Esophagus squamous epithelium (tissue), 5 donors: ENCODE measurements around the gene NLRP8. TPM values are rescaled to one million over a fixed set of nuclear protein-coding genes. Genes with fewer than 3 reads are reported as not detected.
"Not testable (repeated sequence)": the region's sequence is repeated elsewhere in the genome, so short reads cannot be mapped to it uniquely, and the experiment has no call there.

Source experiments
- DNase-seq: peaks from one replicate; lab custom pipeline; 2025; lab: John Stamatoyannopoulos, UW
- H3K27ac ChIP-seq, 4 donors: fragments of 200-600 bp; sonication (generic); one replicate each; pipeline ENCODE4 v1.5.1; 2016 to 2019; ENCODE audit warnings: mild to moderate bottlenecking in 1 of 4
- H3K27me3 ChIP-seq, 4 donors: fragments of 200-600 bp; sonication (generic); 1 replicate in 3 of 4; 2 replicates in 1 of 4; pipeline versions ENCODE4 v1.5.1 to v1.6.0; 2017 to 2021; ENCODE audit warnings: antibody characterized with exemption in 1 of 4
- H3K36me3 ChIP-seq, 3 donors: fragments of 200-600 bp; sonication (generic); one replicate each; pipeline ENCODE4 v1.5.1; 2016 to 2019
- H3K4me1 ChIP-seq, 3 donors: fragments of 200-600 bp; sonication (generic); one replicate each; pipeline ENCODE4 v1.5.1; 2017 to 2019
- H3K4me3 ChIP-seq, 4 donors: fragments of 200-600 bp; sonication (generic); 1 replicate in 3 of 4; 2 replicates in 1 of 4; pipeline ENCODE4 v1.5.1; 2016 to 2019; ENCODE audit warnings: mild to moderate bottlenecking in 2 of 4, moderate library complexity in 1 of 4
- H3K9me3 ChIP-seq, 3 donors: fragments of 200-600 bp; sonication (generic); one replicate each; pipeline ENCODE4 v1.5.1; 2016 to 2019
- CTCF ChIP-seq, 6 experiments: fragments of 450-650 bp in 4 of 6; fragments of 200-600 bp in 2 of 6; sonication (generic) in 2 of 6; IDR thresholded peaks; one replicate each; pipeline ENCODE4 v1.5.1; 2016 to 2019; ENCODE audit warnings: antibody characterized with exemption in 6 of 6, mild to moderate bottlenecking in 4 of 6, moderate library complexity in 4 of 6
- POLR2A ChIP-seq, 4 donors: fragments of 450-650 bp; IDR thresholded peaks; one replicate each; pipeline ENCODE4 v1.6.1; 2017; ENCODE audit warnings: antibody characterized with exemption in 4 of 4, mild to moderate bottlenecking in 4 of 4, moderate library complexity in 3 of 4
- WGBS, 2 donors: methylation state at CpG; one replicate each; pipeline ENCODE4 v1.1.5; 2018; 5-methylcytosine and 5-hydroxymethylcytosine counted together
- intact Hi-C: fragments of 100-400 bp; cut with DNase I; formaldehyde crosslinking; loops from one replicate; pipeline ENCODE4 v1.15.0; 2022
- total RNA-seq, 4 donors: library from RNA; depleted of rRNA; stranded (reverse); fragments of >200 nt; gene quantifications; one replicate each; pipeline ENCODE4 v1.1.0, GENCODE V29; 2016
- donor health status: DM: yes; HTN: yes; CAD: no.

The NLRP8 gene
- total RNA-seq, 4 donors from 2014 or later: not detected

GRCh38 chr19:55927991-55928390 lies 19.6 kb upstream of the NLRP8 start:
- intact Hi-C loops: no loop called here

GRCh38 chr19:55929258-55929657 lies 18.4 kb upstream of the NLRP8 start:
- DNase-seq, intact Hi-C loops: not testable (repeated sequence)
- 87 to 90% methylated on average over 5 of the region's 5 CpGs for WGBS, 2 donors

More at GRCh38 chr19:55927991-55928390, 19.6 kb upstream of the NLRP8 start:
- TF ChIP-seq POLR2A (IDR thresholded peaks at IDR 0.05) (no peak), CTCF (IDR thresholded peaks at IDR 0.05) (no peak)
- Histone ChIP-seq H3K9me3 (peaks cover 0 to 7% (median 0%) of the 10 kb centered on the region in 3 donors), H3K27me3 (no peaks in the 10 kb centered on the region), H3K4me3 (no peak overlapping the region), H3K4me1 (no peaks in the 10 kb centered on the region), H3K36me3 (no peaks in the 10 kb centered on the region), H3K27ac (no peak overlapping the region)
- WGBS, 2 donors: 74 to 84% methylated on average over 4 to 8 of the region's 8 CpGs
- no peak for DNase-seq

GRCh38 chr19:55930996-55931515 lies 16.6 kb upstream of the NLRP8 start:
- Histone ChIP-seq H3K4me1 (no peaks in the 10 kb centered on the region), H3K27me3 (no peaks in the 10 kb centered on the region), H3K9me3 (peaks cover 0 to 9% (median 0%) of the 10 kb centered on the region in 3 donors), H3K4me3 (no peak overlapping the region), H3K27ac (no peak overlapping the region), H3K36me3 (no peaks in the 10 kb centered on the region)
- no peak for TF ChIP-seq POLR2A (IDR thresholded peaks at IDR 0.05)
- TF ChIP-seq CTCF (IDR thresholded peaks at IDR 0.05): no peak
- no peak for DNase-seq
- intact Hi-C loops: no loop called here
- 70 to 76% methylated on average over 9 to 14 of the region's 14 CpGs for WGBS, 2 donors

More at GRCh38 chr19:55929258-55929657, 18.4 kb upstream of the NLRP8 start:
- not testable (repeated sequence) for H3K4me1 ChIP-seq, H3K4me3 ChIP-seq, H3K9me3 ChIP-seq, H3K27ac ChIP-seq, H3K27me3 ChIP-seq, H3K36me3 ChIP-seq

- 71 to 90% methylated on average over 3 to 5 of the region's 8 CpGs for WGBS, 2 donors
- no peak for DNase-seq
- Histone ChIP-seq H3K9me3 (peaks cover 0 to 9% (median 0%) of the 10 kb centered on the region in 3 donors), H3K27ac (no peak within 1 kb of the TSS), H3K36me3 (no peaks in the 10 kb centered on the region), H3K4me1 (no peaks in the 10 kb centered on the region), H3K27me3 (no peaks in the 10 kb centered on the region), H3K4me3 (no peak within 1 kb of the TSS)
- TF ChIP-seq POLR2A (IDR thresholded peaks at IDR 0.05) (no peak), CTCF (IDR thresholded peaks at IDR 0.05) (no peak)
- intact Hi-C loops: no loop called here
These were observed 15.7 kb upstream of the NLRP8 start, which contains the start of gene NLRP13 for GRCh38 chr19:55931936-55932386. Gene NLRP13 (minus strand): TSS chr19:55932336. CDS start chr19:55932311, 25 bp downstream.

- H3K4me3 ChIP-seq: no peak overlapping the region
- 78 to 83% methylated on average over 7 to 9 of the region's 9 CpGs for WGBS, 2 donors
- DNase-seq: no peak
- no peaks in the 10 kb centered on the region for H3K4me1 ChIP-seq
- TF ChIP-seq CTCF (IDR thresholded peaks at IDR 0.05) (no peak), POLR2A (IDR thresholded peaks at IDR 0.05) (no peak)
- H3K36me3 ChIP-seq: no peaks in the 10 kb centered on the region
- peaks cover 0 to 18% (median 0%) of the 10 kb centered on the region in 3 donors for H3K9me3 ChIP-seq
- intact Hi-C loops: no loop called here
- no peaks in the 10 kb centered on the region for H3K27me3 ChIP-seq
- H3K27ac ChIP-seq: no peak overlapping the region
These were observed 12.4 kb upstream of the NLRP8 start for GRCh38 chr19:55935206-55935605.
